Measurements from ENCODE around the gene CHST12. TPM values are rescaled to one million over a fixed set of nuclear protein-coding genes. Genes with fewer than 3 reads are reported as not detected.
A peak's percentile ranks its signal among the peaks of the same experiment; 100 is the strongest.

The CHST12 gene
- total RNA-seq, 1 experiment from 2014 or later = 19.3 TPM

GRCh38 chr7:2443491-2443890 is 40.1 kb downstream of the CHST12 start:
- no peak for DNase-seq
- Histone ChIP-seq H4K91ac (ENCODE audit: insufficient read length, low read depth, low read length) (no peak overlapping the region), H3K9me3 (ENCODE audit: control insufficient read depth, low read depth, low read length) (no peaks in the 10 kb centered on the region), H2AFZ (ENCODE audit: low read length) (no peak overlapping the region), H4K8ac (replicated peaks; ENCODE audit: insufficient read length, low read depth, low read length) (no peak overlapping the region), H3K79me2 (ENCODE audit: insufficient read depth, low read length) (no peaks in the 10 kb centered on the region), H3K9ac (ENCODE audit: extremely low read depth, insufficient read length, low read length) (no peak overlapping the region), H3K23me2 (ENCODE audit: insufficient read length, low read depth, low read length, poor library complexity, severe bottlenecking) (no peaks in the 10 kb centered on the region), H4K5ac (ENCODE audit: insufficient read length, low read depth, low read length) (no peak overlapping the region), H3K18ac (ENCODE audit: insufficient read length, low read depth, low read length) (no peak overlapping the region), H2BK120ac (ENCODE audit: low read depth, low read length, poor library complexity, severe bottlenecking) (no peak overlapping the region), H3K27ac (ENCODE audit: insufficient read length, low read depth, low read length) (no peak overlapping the region), H3K27me3 (ENCODE audit: insufficient read depth, low read length) (no peaks in the 10 kb centered on the region), H3K79me1 (ENCODE audit: insufficient read depth, low read depth, low read length, poor library complexity, severe bottlenecking) (no peaks in the 10 kb centered on the region), H3K4me2 (ENCODE audit: insufficient read depth, insufficient read length, low read length) (no peak overlapping the region), H2BK12ac (ENCODE audit: insufficient read length, low read depth, low read length) (no peak overlapping the region), H3T11ph (ENCODE audit: low read length) (no peak overlapping the region), H3K14ac (ENCODE audit: insufficient read depth, low read length) (no peak overlapping the region), H4K20me1 (ENCODE audit: control insufficient read depth, insufficient read depth, insufficient read length) (no peaks in the 10 kb centered on the region), H3K4me1 (ENCODE audit: insufficient read depth, low read length) (no peaks in the 10 kb centered on the region), H3K23ac (ENCODE audit: insufficient read length, low read depth, low read length) (no peak overlapping the region), H3K4ac (ENCODE audit: low read depth, low read length) (no peak overlapping the region), H2AK5ac (ENCODE audit: insufficient read length, low read length) (no peak overlapping the region), H3K56ac (ENCODE audit: insufficient read length, low read depth, low read length) (no peak overlapping the region), H2BK15ac (ENCODE audit: low read depth, low read length) (no peak overlapping the region), H2BK20ac (ENCODE audit: low read depth, low read length, poor library complexity, severe bottlenecking) (no peak overlapping the region), H2BK5ac (ENCODE audit: insufficient read length, low read length) (no peak overlapping the region)
- Mint-ChIP-seq H3K27me3 (ENCODE audit: low read depth) (no peaks in the 10 kb centered on the region; the same call in 1 of the 2 replicates), H3K9me3 (no peaks in the 10 kb centered on the region; a peak in 1 of 5 replicates), H3K4me1 (peaks cover 0 to 10% of the 10 kb centered on the region in 2 experiments; a peak in 2 of 4 replicates), H3K4me3 (no peak overlapping the region), H3K27ac (peak overlapping the region in 1 of 3 experiments; percentile 15; a peak in 1 of 7 replicates), H3K36me3 (ENCODE audit: insufficient read depth in 1 of 3, low read depth in 3 of 3) (peaks cover 0 to 21% (median 9%) of the 10 kb centered on the region in 3 experiments; a peak in 5 of 7 replicates)
- TF ChIP-seq, protein P1, sequence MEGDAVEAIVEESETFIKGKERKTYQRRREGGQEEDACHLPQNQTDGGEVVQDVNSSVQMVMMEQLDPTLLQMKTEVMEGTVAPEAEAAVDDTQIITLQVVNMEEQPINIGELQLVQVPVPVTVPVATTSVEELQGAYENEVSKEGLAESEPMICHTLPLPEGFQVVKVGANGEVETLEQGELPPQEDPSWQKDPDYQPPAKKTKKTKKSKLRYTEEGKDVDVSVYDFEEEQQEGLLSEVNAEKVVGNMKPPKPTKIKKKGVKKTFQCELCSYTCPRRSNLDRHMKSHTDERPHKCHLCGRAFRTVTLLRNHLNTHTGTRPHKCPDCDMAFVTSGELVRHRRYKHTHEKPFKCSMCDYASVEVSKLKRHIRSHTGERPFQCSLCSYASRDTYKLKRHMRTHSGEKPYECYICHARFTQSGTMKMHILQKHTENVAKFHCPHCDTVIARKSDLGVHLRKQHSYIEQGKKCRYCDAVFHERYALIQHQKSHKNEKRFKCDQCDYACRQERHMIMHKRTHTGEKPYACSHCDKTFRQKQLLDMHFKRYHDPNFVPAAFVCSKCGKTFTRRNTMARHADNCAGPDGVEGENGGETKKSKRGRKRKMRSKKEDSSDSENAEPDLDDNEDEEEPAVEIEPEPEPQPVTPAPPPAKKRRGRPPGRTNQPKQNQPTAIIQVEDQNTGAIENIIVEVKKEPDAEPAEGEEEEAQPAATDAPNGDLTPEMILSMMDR (conservative IDR thresholded peaks at IDR 0.05) = no peak
- no CpG with 5 or more reads among the region's 9 CpGs for WGBS (ENCODE audit: extremely low coverage, insufficient read length, low lambda C conversion rate)

Measured in H9 (cell line).